H1 (cell line): ENCODE data around the gene BGN. TPM values are rescaled to one million over a fixed set of nuclear protein-coding genes. Genes with fewer than 3 reads are reported as not detected.
A peak's percentile ranks its signal among the peaks of the same experiment; 100 is the strongest.

Experiments used
- CTCF ChIP-seq, 3 experiments: IDR thresholded peaks; 1 replicate in 2 of 3; 2 replicates in 1 of 3; pipeline versions ENCODE4 v1.5.1 to v1.6.1; 2011; ENCODE audit warnings: low read length in 3 of 3, mild to moderate bottlenecking in 3 of 3, inconsistent platforms in 2 of 3, low read depth in 1 of 3, moderate library complexity in 1 of 3; ENCODE audit not compliant: insufficient read depth in 1 of 3; ENCODE audit errors: control extremely low read depth in 1 of 3
- EP300 ChIP-seq, 2 experiments: IDR thresholded peaks; 1 replicate in 1 of 2; 2 replicates in 1 of 2; pipeline ENCODE4 v1.6.1; 2011 to 2012; ENCODE audit warnings: low read depth in 2 of 2, low read length in 2 of 2, mild to moderate bottlenecking in 2 of 2, borderline replicate concordance in 1 of 2, inconsistent platforms in 1 of 2, moderate library complexity in 1 of 2
- RBBP5 ChIP-seq: IDR thresholded peaks from 2 replicates; pipeline ENCODE4 v1.7.1; 2012; ENCODE audit warnings: low read depth, mild to moderate bottlenecking, inconsistent platforms, low read length, moderate library complexity, borderline replicate concordance
- SIN3A ChIP-seq, 2 experiments: IDR thresholded peaks in 1 of 2; conservative IDR thresholded peaks in 1 of 2; 2 replicates each; pipeline ENCODE4 v1.6.1; 2011 to 2012; ENCODE audit warnings: low read length in 2 of 2, improper control_type of control experiment in 1 of 2, low read depth in 1 of 2, mild to moderate bottlenecking in 1 of 2
- polyA plus RNA-seq, 7 experiments: library from polyadenylated mRNA; depleted of rRNA in 3 of 7; stranded (reverse) in 5 of 7; unstranded in 2 of 7; fragments of >200 nt in 5 of 7; fragments of 200-250 nt in 2 of 7; gene quantifications; 1 replicate in 5 of 7; 2 replicates in 1 of 7; 4 replicates in 1 of 7; pipeline versions ENCODE4 v1.2.1 to v1.2.3, GENCODE V29; 2011 to 2013; ENCODE audit warnings: missing spikeins in 2 of 7, mixed read lengths in 2 of 7
- total RNA-seq: library from RNA; stranded (reverse); fragmentation: NEBNext Ultra II Directional; extraction: Animal tissue kit (Norgen Biotek cat#: 25700); gene quantifications from 2 replicates; pipeline ENCODE4 v1.2.1, GENCODE V29; 2021
- TF ChIP-seq, protein P1 (sequence below): fragments of 300-600 bp; sonication (generic); IDR thresholded peaks from 2 replicates; pipeline ENCODE4 v1.7.1; 2012; ENCODE audit warnings: low read length, moderate library complexity, mild to moderate bottlenecking, inconsistent platforms; ENCODE audit not compliant: insufficient replicate concordance

The BGN gene
- total and polyA plus RNA-seq, 2 of the 8 experiments (the other 6 are each of a cell fraction or from before 2014, with no cell fraction given) = 1.8 to 2.4 TPM

- TF ChIP-seq RBBP5 (no peak), EP300 (IDR thresholded peaks at IDR 0.05; ENCODE audit: borderline replicate concordance in 1 of 2, low read depth in 2 of 2, low read length in 2 of 2) (no peak), CTCF (IDR thresholded peaks at IDR 0.05; ENCODE audit: control extremely low read depth in 1 of 3, insufficient read depth in 1 of 3, low read depth in 1 of 3, low read length in 3 of 3) (peak in 2 of 3 experiments; percentile 74 to 76; a peak in 3 of 4 replicates), SIN3A (conservative IDR thresholded peaks at IDR 0.05 in 1 of 2, IDR thresholded peaks at IDR 0.05 in 1 of 2; ENCODE audit: low read depth in 1 of 2, low read length in 2 of 2) (no peak)
- TF ChIP-seq, protein P1, sequence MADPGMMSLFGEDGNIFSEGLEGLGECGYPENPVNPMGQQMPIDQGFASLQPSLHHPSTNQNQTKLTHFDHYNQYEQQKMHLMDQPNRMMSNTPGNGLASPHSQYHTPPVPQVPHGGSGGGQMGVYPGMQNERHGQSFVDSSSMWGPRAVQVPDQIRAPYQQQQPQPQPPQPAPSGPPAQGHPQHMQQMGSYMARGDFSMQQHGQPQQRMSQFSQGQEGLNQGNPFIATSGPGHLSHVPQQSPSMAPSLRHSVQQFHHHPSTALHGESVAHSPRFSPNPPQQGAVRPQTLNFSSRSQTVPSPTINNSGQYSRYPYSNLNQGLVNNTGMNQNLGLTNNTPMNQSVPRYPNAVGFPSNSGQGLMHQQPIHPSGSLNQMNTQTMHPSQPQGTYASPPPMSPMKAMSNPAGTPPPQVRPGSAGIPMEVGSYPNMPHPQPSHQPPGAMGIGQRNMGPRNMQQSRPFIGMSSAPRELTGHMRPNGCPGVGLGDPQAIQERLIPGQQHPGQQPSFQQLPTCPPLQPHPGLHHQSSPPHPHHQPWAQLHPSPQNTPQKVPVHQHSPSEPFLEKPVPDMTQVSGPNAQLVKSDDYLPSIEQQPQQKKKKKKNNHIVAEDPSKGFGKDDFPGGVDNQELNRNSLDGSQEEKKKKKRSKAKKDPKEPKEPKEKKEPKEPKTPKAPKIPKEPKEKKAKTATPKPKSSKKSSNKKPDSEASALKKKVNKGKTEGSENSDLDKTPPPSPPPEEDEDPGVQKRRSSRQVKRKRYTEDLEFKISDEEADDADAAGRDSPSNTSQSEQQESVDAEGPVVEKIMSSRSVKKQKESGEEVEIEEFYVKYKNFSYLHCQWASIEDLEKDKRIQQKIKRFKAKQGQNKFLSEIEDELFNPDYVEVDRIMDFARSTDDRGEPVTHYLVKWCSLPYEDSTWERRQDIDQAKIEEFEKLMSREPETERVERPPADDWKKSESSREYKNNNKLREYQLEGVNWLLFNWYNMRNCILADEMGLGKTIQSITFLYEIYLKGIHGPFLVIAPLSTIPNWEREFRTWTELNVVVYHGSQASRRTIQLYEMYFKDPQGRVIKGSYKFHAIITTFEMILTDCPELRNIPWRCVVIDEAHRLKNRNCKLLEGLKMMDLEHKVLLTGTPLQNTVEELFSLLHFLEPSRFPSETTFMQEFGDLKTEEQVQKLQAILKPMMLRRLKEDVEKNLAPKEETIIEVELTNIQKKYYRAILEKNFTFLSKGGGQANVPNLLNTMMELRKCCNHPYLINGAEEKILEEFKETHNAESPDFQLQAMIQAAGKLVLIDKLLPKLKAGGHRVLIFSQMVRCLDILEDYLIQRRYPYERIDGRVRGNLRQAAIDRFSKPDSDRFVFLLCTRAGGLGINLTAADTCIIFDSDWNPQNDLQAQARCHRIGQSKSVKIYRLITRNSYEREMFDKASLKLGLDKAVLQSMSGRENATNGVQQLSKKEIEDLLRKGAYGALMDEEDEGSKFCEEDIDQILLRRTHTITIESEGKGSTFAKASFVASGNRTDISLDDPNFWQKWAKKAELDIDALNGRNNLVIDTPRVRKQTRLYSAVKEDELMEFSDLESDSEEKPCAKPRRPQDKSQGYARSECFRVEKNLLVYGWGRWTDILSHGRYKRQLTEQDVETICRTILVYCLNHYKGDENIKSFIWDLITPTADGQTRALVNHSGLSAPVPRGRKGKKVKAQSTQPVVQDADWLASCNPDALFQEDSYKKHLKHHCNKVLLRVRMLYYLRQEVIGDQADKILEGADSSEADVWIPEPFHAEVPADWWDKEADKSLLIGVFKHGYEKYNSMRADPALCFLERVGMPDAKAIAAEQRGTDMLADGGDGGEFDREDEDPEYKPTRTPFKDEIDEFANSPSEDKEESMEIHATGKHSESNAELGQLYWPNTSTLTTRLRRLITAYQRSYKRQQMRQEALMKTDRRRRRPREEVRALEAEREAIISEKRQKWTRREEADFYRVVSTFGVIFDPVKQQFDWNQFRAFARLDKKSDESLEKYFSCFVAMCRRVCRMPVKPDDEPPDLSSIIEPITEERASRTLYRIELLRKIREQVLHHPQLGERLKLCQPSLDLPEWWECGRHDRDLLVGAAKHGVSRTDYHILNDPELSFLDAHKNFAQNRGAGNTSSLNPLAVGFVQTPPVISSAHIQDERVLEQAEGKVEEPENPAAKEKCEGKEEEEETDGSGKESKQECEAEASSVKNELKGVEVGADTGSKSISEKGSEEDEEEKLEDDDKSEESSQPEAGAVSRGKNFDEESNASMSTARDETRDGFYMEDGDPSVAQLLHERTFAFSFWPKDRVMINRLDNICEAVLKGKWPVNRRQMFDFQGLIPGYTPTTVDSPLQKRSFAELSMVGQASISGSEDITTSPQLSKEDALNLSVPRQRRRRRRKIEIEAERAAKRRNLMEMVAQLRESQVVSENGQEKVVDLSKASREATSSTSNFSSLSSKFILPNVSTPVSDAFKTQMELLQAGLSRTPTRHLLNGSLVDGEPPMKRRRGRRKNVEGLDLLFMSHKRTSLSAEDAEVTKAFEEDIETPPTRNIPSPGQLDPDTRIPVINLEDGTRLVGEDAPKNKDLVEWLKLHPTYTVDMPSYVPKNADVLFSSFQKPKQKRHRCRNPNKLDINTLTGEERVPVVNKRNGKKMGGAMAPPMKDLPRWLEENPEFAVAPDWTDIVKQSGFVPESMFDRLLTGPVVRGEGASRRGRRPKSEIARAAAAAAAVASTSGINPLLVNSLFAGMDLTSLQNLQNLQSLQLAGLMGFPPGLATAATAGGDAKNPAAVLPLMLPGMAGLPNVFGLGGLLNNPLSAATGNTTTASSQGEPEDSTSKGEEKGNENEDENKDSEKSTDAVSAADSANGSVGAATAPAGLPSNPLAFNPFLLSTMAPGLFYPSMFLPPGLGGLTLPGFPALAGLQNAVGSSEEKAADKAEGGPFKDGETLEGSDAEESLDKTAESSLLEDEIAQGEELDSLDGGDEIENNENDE = no peak
These were observed 59.9 kb downstream of the BGN start (continued) for GRCh38 chrX:153554519-153555167.
